ENCODE measurements around the gene TRAPPC4. TPM values are rescaled to one million over a fixed set of nuclear protein-coding genes. Genes with fewer than 3 reads are reported as not detected.

TRAPPC4 gene
- total RNA-seq, 1 donor from 2014 or later = 73.1 TPM

- Mint-ChIP-seq H3K27me3 (no peaks in the 10 kb centered on the region), H3K4me1 (ENCODE audit: unreplicated experiment) (no peaks in the 10 kb centered on the region), H3K9me3 (no peaks in the 10 kb centered on the region), H3K4me3 (no peak overlapping the region), H3K27ac (no peak overlapping the region), H3K36me3 (peaks cover 10% of the 10 kb centered on the region)
- no peak for TF ChIP-seq CTCF (conservative IDR thresholded peaks at IDR 0.05)
- no peak for DNase-seq (ENCODE audit: extremely low spot score, unreplicated experiment)
These were observed 11.9 kb upstream of the TRAPPC4 start for GRCh38 chr11:119006656-119007055.

GRCh38 chr11:119011476-119012053 lies 7.0 kb upstream of the TRAPPC4 start:
- H3K27me3 Mint-ChIP-seq = no peaks in the 10 kb centered on the region
- H3K4me1 Mint-ChIP-seq (ENCODE audit: unreplicated experiment) = peaks cover 4% of the 10 kb centered on the region
- H3K27ac Mint-ChIP-seq = no peak overlapping the region
- peaks cover 36% of the 10 kb centered on the region for H3K36me3 Mint-ChIP-seq
- DNase-seq (ENCODE audit: extremely low spot score, unreplicated experiment) = no peak
- TF ChIP-seq CTCF (conservative IDR thresholded peaks at IDR 0.05) = no peak
- no peak overlapping the region for H3K4me3 Mint-ChIP-seq
- no peaks in the 10 kb centered on the region for H3K9me3 Mint-ChIP-seq

- no peak overlapping the region for H3K4me3 Mint-ChIP-seq
- H3K36me3 Mint-ChIP-seq = peaks cover 36% of the 10 kb centered on the region
- no peak for TF ChIP-seq CTCF (conservative IDR thresholded peaks at IDR 0.05)
These were observed 5.9 kb upstream of the TRAPPC4 start for GRCh38 chr11:119012629-119013170.

GRCh38 chr11:119014209-119014924 lies 4.2 kb upstream of the TRAPPC4 start:
- no peak overlapping the region for H3K27ac Mint-ChIP-seq
- H3K36me3 Mint-ChIP-seq = peaks cover 43% of the 10 kb centered on the region
- H3K4me1 Mint-ChIP-seq (ENCODE audit: unreplicated experiment) = peaks cover 9% of the 10 kb centered on the region
- no peaks in the 10 kb centered on the region for H3K9me3 Mint-ChIP-seq
- H3K4me3 Mint-ChIP-seq = no peak overlapping the region
- no peak for TF ChIP-seq CTCF (conservative IDR thresholded peaks at IDR 0.05)
- no peak for DNase-seq (ENCODE audit: extremely low spot score, unreplicated experiment)
- no peaks in the 10 kb centered on the region for H3K27me3 Mint-ChIP-seq

More at GRCh38 chr11:119012629-119013170, 5.9 kb upstream of the TRAPPC4 start:
- no peak for DNase-seq (ENCODE audit: extremely low spot score, unreplicated experiment)
- H3K27ac Mint-ChIP-seq = no peak overlapping the region
- peaks cover 4% of the 10 kb centered on the region for H3K4me1 Mint-ChIP-seq (ENCODE audit: unreplicated experiment)
- no peaks in the 10 kb centered on the region for H3K9me3 Mint-ChIP-seq
- no peaks in the 10 kb centered on the region for H3K27me3 Mint-ChIP-seq

- TF ChIP-seq CTCF (conservative IDR thresholded peaks at IDR 0.05) = peak; percentile 19
- peaks cover 46% of the 10 kb centered on the region for H3K36me3 Mint-ChIP-seq
These were observed 3.4 kb upstream of the TRAPPC4 start for GRCh38 chr11:119015054-119015611.

More at GRCh38 chr11:119015054-119015611, 3.4 kb upstream of the TRAPPC4 start:
- no peaks in the 10 kb centered on the region for H3K9me3 Mint-ChIP-seq
- peak overlapping the region; percentile 53 for H3K4me3 Mint-ChIP-seq
- no peaks in the 10 kb centered on the region for H3K27me3 Mint-ChIP-seq
- H3K4me1 Mint-ChIP-seq (ENCODE audit: unreplicated experiment) = peaks cover 14% of the 10 kb centered on the region
- peak overlapping the region; percentile 40 for H3K27ac Mint-ChIP-seq
- DNase-seq (ENCODE audit: extremely low spot score, unreplicated experiment) = no peak
